Choroid plexus epithelial cell (primary cell): ENCODE data around the gene SPATA32.
A peak's percentile ranks its signal among the peaks of the same experiment; 100 is the strongest.

Experiments
- DNase-seq: peaks from one replicate; pipeline ENCODE4 v3.0.0-alpha.2; 2010; ENCODE audit warnings: low read depth
- H3K4me3 ChIP-seq: 2 replicates; pipeline ENCODE4 v1.5.1; 2011; ENCODE audit warnings: low read depth, mild to moderate bottlenecking, control low read depth, low read length, moderate library complexity
- TF ChIP-seq, protein P1 (sequence below): conservative IDR thresholded peaks from 2 replicates; pipeline ENCODE4 v1.5.1; 2011; ENCODE audit warnings: low read depth, mild to moderate bottlenecking, control low read depth, inconsistent platforms, low read length, moderate library complexity

Gene SPATA32

DNA sequence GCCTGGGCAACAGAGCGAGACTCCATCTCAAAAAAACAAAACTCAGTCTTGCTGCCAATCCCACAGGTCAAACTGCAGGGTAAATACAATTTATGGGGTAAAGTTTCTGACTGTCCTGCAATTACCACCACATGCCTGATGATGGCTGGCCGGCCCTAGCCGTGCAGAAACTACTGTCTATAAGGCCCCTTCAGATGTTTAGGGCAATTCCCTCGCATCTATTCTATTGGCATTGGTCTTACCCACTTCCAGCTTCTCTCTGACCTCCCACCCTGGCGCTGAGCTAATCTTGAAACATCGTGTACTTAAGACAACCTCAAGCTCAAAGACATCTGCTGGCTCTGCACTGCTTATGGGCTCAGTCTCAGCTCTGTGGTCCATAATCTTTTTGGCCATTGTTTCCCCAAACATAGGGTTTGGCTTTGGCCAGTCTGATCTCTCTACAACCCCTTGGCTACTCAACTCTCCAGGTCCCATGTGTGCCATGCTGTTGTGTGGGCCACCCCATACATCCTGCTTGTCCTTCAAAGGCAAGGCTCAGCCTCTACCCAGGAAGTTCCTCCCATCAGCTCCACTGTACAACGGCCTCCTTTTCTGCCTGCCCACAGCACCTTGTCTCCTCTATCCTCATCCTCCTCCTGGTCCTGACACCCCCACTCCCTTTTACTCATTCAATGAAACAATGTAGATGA, 38.3 kb upstream of the SPATA32 start:
- TF ChIP-seq, protein P1, sequence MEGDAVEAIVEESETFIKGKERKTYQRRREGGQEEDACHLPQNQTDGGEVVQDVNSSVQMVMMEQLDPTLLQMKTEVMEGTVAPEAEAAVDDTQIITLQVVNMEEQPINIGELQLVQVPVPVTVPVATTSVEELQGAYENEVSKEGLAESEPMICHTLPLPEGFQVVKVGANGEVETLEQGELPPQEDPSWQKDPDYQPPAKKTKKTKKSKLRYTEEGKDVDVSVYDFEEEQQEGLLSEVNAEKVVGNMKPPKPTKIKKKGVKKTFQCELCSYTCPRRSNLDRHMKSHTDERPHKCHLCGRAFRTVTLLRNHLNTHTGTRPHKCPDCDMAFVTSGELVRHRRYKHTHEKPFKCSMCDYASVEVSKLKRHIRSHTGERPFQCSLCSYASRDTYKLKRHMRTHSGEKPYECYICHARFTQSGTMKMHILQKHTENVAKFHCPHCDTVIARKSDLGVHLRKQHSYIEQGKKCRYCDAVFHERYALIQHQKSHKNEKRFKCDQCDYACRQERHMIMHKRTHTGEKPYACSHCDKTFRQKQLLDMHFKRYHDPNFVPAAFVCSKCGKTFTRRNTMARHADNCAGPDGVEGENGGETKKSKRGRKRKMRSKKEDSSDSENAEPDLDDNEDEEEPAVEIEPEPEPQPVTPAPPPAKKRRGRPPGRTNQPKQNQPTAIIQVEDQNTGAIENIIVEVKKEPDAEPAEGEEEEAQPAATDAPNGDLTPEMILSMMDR, result peak; percentile 18
- DNase-seq, result no peak
- no peak overlapping the region for H3K4me3 ChIP-seq

DNA sequence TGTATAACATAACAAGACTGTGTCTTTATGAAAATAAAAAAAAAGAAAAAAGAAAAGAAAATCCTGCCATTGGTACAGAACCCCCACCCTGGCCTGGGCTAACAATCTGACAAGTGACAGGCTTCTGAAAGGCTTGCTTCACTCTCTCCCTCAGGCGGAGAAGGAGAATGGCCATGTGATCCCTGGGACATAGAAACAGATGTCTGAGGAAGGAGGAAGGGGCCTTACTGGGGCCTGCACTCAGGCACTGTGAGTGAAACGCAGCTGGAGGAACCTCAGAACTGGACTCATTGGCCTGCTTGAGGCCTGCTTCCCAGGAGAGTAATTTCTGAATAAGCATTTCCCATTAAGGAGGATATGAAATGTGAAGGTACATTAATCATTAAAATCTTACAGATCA, 37.5 kb upstream of the SPATA32 start:
- TF ChIP-seq, protein P1, result no peak
- no peak for DNase-seq
- no peak overlapping the region for H3K4me3 ChIP-seq

DNA sequence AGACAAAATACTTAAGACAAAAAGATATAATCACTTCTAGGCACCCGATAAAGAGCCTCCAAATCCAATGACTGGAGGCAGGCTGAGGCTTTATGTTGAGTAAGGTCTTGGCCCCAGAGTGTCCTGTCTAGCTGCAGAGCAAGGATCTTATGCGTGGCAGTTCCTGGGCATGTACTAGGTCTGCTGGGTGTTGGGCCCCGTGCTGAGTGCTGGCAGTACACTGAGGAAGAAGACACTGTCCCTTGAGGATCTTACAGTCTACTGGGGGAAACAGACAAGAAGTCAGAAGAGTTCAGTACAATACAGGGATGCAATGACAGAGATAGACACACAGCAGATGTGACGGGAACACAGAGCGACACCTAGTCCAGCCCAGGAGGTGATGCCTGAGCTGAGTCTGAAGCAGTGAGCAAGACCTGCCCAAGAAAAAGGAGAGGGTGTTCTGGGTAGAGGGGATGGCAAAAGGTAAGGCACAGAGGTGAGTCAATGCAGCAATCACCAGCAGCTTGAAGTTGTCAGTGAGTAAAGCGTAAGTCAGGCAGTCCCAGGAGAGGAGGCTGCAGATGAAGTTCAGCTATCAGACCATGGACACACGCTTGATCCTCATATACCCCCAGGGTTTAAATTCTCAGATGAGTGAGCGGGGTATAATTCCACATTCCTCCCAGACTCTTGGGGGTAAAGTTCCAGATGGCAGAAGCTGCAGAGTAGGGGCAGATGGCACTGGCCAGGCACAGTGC, 36.8 kb upstream of the SPATA32 start:
- TF ChIP-seq, protein P1, result no peak
- no peak for DNase-seq

DNA sequence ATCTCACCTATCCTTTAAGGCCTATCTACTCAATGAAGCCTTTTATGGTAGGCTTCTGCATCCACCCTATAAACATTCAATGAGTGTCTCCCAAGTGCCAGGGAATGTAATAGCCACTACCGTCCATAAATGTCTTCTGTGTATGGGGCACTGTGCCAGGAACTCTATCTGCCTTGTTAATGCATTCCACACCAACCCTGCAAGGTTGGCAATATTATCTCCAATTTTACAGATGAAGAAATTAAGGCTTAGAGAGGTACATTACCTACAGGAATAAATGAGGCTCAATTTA, 34.9 kb upstream of the SPATA32 start:
- TF ChIP-seq, protein P1, result no peak
- no peak overlapping the region for H3K4me3 ChIP-seq
- DNase-seq, result no peak

More for the DNA sequence above, 36.8 kb upstream of the SPATA32 start:
- no peak overlapping the region for H3K4me3 ChIP-seq

DNA sequence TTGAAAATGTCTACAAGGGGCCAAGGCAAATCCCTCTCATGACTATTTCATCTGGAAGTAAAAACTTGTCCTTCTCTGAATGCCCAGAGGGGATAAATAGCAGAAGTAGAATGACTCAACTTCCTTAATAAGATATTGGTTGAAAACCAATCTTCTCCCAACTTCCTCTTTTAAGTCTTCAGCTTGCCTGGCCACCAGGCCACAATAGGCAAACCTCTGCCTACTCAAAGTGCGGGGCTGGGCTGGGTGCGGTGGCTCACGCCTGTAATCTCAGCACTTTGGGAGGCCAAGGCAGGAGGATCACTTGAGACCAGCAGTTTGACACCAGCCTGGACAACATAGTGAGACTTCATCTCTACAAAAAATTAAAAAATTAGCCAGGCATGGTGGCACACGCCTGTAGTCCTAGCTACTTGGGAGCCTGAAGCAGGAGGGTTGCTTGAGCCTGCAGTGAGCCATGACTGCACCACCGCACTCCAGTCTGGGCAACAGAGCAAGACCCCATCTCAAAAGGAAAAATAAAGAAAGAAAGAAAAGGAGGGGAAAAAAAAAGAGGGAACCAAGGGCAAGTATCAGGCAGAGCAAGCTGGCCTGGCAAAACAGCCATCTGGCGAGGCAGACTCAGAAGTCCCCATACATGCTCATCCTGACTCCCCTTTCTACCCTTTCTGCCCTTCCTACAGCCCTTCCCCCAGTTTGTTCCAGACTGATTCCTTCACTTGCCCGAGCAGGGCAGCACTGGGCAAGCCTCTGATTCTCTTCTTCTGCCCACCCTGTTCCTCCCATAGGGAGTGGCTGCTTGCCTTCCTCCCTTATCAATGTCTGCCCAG, 34.3 kb upstream of the SPATA32 start:
- TF ChIP-seq, protein P1, result no peak
- no peak overlapping the region for H3K4me3 ChIP-seq
- DNase-seq, result no peak

DNA sequence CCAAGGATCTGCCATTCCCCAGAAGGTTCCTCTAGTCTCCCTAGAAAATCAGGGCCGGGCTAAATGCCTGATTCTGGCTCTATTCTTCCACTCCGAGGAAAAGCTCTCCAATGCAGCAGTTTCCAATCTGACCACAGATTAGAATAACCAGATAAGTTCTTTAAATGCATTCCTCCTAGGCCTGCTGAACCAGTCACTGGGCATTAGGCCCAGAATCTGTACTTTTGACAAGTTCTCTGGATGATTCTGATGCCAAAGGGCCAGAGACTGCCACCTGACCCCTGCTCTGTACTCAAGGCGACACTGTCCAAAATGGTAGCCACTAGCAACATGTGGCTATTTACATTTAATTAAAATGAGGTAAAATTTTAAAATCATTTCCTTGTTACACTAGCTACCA, 32.6 kb upstream of the SPATA32 start:
- no peak overlapping the region for H3K4me3 ChIP-seq
- peak; percentile 85 for DNase-seq
- TF ChIP-seq, protein P1, result no peak
